OCI-LY3 (cell line): Measurements from ENCODE around the gene OR10D3.

Source experiments
- EZH2phosphoT487 ChIP-seq: fragments of 200-600 bp; shearing (Covaris generic); IDR thresholded peaks from 2 replicates; pipeline ENCODE4 v1.6.1; 2018; ENCODE audit warnings: antibody characterized with exemption, mixed run types, low read depth
- TF ChIP-seq, protein P1 (sequence below): fragments of 200-600, 300-600 bp; sonication (generic); IDR thresholded peaks from 2 replicates; pipeline ENCODE4 v1.5.1; 2014; ENCODE audit warnings: antibody characterized with exemption, low read length, low read depth

DNA sequence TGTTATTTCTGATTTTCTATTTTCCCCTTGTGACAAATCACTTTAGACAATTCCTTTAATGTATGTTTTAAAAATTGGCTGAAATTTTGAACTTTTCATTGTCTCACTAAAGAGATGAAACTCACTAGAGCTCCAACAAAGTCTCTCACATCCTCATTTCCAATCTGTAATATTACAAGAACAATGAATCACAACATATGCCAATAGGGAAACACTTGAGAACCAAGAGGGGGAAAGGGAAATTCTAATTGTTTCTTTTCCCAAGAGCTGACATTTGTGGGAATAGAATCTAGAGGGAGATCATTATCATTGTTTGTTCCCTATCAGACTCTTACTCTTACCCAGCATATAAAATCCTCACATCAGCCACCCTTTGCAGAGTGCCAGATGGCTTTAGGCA, 28.2 kb downstream of the OR10D3 start:
- TF ChIP-seq, protein P1, sequence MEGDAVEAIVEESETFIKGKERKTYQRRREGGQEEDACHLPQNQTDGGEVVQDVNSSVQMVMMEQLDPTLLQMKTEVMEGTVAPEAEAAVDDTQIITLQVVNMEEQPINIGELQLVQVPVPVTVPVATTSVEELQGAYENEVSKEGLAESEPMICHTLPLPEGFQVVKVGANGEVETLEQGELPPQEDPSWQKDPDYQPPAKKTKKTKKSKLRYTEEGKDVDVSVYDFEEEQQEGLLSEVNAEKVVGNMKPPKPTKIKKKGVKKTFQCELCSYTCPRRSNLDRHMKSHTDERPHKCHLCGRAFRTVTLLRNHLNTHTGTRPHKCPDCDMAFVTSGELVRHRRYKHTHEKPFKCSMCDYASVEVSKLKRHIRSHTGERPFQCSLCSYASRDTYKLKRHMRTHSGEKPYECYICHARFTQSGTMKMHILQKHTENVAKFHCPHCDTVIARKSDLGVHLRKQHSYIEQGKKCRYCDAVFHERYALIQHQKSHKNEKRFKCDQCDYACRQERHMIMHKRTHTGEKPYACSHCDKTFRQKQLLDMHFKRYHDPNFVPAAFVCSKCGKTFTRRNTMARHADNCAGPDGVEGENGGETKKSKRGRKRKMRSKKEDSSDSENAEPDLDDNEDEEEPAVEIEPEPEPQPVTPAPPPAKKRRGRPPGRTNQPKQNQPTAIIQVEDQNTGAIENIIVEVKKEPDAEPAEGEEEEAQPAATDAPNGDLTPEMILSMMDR = no peak
- no peak for TF ChIP-seq EZH2phosphoT487
